K562 (cell line): ENCODE data around the gene MIS18A.

ENCODE experiments used
- GTF2A2 ChIP-seq: IDR thresholded peaks from 2 replicates; pipeline ENCODE4 v1.6.1; 2016; ENCODE audit warnings: mild to moderate bottlenecking, missing genetic modification characterization, missing compliant biosample characterization
- NUFIP1 ChIP-seq: fragments of 450-650 bp; IDR thresholded peaks from 2 replicates; pipeline ENCODE4 v1.6.1; 2018; ENCODE audit not compliant: partially characterized antibody
- POLR2A ChIP-seq: fragments of 450-650 bp; conservative IDR thresholded peaks from 2 replicates; pipeline ENCODE4 v1.6.1; 2016
- ZBTB17 ChIP-seq: fragments of 450-650 bp; formaldehyde crosslinking; IDR thresholded peaks from 2 replicates; pipeline ENCODE4 v1.4.0; 2020; ENCODE audit warnings: mild to moderate bottlenecking
- ZNF311 ChIP-seq: fragments of 250-450 bp; sonication (Bioruptor Pico); IDR thresholded peaks from 2 replicates; pipeline ENCODE4 v1.4.0; 2020; ENCODE audit warnings: mild to moderate bottlenecking, moderate library complexity
- ZNF76 ChIP-seq: fragments of 250-450 bp; sonication (Bioruptor Pico); IDR thresholded peaks from 2 replicates; pipeline ENCODE4 v1.4.0; 2020; ENCODE audit warnings: mild to moderate bottlenecking, moderate library complexity, borderline replicate concordance
- ZSCAN29 ChIP-seq: fragments of 450-650 bp; IDR thresholded peaks from 2 replicates; pipeline ENCODE4 v1.6.1; 2017
- TF ChIP-seq, protein P1 (sequence below), 2 experiments: fragments of 450-650 bp in 1 of 2; sonication (generic) in 1 of 2; formaldehyde crosslinking; conservative IDR thresholded peaks; 2 replicates each; pipeline versions ENCODE4 v1.4.0 to v1.8.1; 2020 to 2022; ENCODE audit warnings: mild to moderate bottlenecking in 1 of 2, missing genetic modification reagents in 1 of 2

DNA sequence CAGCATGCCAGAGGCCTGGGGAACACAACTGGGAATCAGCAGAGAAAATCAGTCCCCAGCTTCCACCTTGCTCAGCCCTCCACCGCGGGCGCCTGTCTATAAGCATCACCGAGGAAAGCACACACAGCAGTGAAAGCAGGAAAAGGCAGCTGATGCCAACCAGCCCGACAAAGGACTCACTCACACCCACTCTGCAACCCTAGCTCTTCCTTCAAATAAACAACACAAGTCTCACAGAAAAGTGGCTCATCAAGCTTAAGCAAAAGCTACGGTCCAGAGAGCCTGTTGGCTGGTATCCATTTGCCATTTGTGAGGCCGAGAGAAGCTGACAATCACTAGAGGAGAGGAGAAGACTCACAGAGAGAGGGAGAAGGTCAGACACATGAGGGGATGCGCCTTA, 46.9 kb upstream of the MIS18A start:
- TF ChIP-seq, protein P1, sequence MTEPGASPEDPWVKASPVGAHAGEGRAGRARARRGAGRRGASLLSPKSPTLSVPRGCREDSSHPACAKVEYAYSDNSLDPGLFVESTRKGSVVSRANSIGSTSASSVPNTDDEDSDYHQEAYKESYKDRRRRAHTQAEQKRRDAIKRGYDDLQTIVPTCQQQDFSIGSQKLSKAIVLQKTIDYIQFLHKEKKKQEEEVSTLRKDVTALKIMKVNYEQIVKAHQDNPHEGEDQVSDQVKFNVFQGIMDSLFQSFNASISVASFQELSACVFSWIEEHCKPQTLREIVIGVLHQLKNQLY (CRISPR knock-in tag; conservative IDR thresholded peaks at IDR 0.05): no peak
- TF ChIP-seq NUFIP1 (no peak), GTF2A2 (tag) (no peak), ZNF311 (CRISPR knock-in tag) (no peak), POLR2A (no peak), ZNF76 (CRISPR knock-in tag) (no peak), ZSCAN29 (no peak), ZBTB17 (CRISPR knock-in tag) (no peak)
